Central memory CD8-positive, alpha-beta T cell (primary cell): ENCODE data around the gene ZNF609.

Source experiments
- ATAC-seq: fragments of 150-1000 bp; cut with Tn5 transposase; replicated peaks from 2 replicates; pipeline ENCODE4 v1.10.0; 2022; ENCODE audit warnings: mild to moderate bottlenecking, moderate FRiP score, moderate number of reproducible peaks; ENCODE audit not compliant: poor library complexity, severe bottlenecking; ENCODE audit errors: extremely low read depth
- DNase-seq, 2 donors: peaks; one replicate each; pipeline ENCODE4 v3.0.0; 2021; ENCODE audit warnings: low spot score in 2 of 2
- H3K27ac Mint-ChIP-seq: one replicate; pipeline ENCODE4 v1.8.0; 2022; ENCODE audit warnings: low read depth, mild to moderate bottlenecking, moderate library complexity, mixed read lengths
- H3K27me3 Mint-ChIP-seq: one replicate; pipeline ENCODE4 v1.8.0; 2022; ENCODE audit warnings: mixed read lengths
- H3K36me3 Mint-ChIP-seq: one replicate; pipeline ENCODE4 v1.8.0; 2022; ENCODE audit warnings: mild to moderate bottlenecking, moderate library complexity, mixed read lengths; ENCODE audit not compliant: insufficient read depth
- H3K4me1 Mint-ChIP-seq: one replicate; pipeline ENCODE4 v1.8.0; 2022; ENCODE audit warnings: mixed read lengths
- H3K4me3 Mint-ChIP-seq: one replicate; pipeline ENCODE4 v1.8.0; 2022; ENCODE audit warnings: mild to moderate bottlenecking, moderate library complexity, mixed read lengths
- H3K9me3 Mint-ChIP-seq: one replicate; pipeline ENCODE4 v1.8.0; 2022; ENCODE audit warnings: mixed read lengths

ZNF609 gene

DNA sequence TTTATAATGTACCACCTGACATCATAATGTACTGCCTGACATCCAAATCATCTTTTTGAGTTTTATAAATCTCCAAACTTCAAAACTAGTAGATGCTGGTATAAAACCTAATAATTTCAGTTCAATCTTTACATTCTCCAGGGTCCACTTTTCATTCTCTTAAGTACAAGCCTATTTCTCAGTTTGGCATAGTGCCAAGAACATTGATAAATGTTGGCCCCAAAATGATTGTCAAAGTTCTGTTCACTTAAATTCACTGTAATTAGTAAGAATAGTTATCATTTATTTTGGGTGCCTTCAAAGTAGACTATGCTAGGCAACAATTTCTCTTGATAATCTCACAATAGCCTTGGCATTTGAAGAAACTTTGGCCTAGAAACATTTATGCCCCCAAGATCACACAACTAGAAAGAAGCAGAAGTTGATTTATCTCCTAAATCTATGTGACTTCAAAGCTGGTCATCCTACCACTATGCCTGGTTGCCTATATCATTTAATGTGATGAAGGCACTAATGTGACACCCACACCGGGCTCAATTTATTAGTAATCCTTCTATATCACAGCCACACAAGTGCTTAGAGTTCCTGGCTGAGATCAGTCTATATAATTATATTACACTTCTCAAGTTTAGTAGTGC lies 101.7 kb downstream of the ZNF609 start:
- ATAC-seq, result no peak
- peaks cover 13% of the 10 kb centered on the region for H3K36me3 Mint-ChIP-seq
- H3K9me3 Mint-ChIP-seq, result no peaks in the 10 kb centered on the region
- no peak overlapping the region for H3K27ac Mint-ChIP-seq
- H3K4me1 Mint-ChIP-seq, result peaks cover 41% of the 10 kb centered on the region
- no peaks in the 10 kb centered on the region for H3K27me3 Mint-ChIP-seq
- no peak overlapping the region for H3K4me3 Mint-ChIP-seq
- no peak for DNase-seq

- no peak for DNase-seq
- no peaks in the 10 kb centered on the region for H3K9me3 Mint-ChIP-seq
- no peak for ATAC-seq
- no peak overlapping the region for H3K27ac Mint-ChIP-seq
- H3K4me3 Mint-ChIP-seq, result no peak overlapping the region
- H3K27me3 Mint-ChIP-seq, result no peaks in the 10 kb centered on the region
- peaks cover 49% of the 10 kb centered on the region for H3K4me1 Mint-ChIP-seq
- H3K36me3 Mint-ChIP-seq, result peaks cover 18% of the 10 kb centered on the region
Observed at GRCh38 chr15:64566102-64566501, 105.7 kb downstream of the ZNF609 start.

DNA sequence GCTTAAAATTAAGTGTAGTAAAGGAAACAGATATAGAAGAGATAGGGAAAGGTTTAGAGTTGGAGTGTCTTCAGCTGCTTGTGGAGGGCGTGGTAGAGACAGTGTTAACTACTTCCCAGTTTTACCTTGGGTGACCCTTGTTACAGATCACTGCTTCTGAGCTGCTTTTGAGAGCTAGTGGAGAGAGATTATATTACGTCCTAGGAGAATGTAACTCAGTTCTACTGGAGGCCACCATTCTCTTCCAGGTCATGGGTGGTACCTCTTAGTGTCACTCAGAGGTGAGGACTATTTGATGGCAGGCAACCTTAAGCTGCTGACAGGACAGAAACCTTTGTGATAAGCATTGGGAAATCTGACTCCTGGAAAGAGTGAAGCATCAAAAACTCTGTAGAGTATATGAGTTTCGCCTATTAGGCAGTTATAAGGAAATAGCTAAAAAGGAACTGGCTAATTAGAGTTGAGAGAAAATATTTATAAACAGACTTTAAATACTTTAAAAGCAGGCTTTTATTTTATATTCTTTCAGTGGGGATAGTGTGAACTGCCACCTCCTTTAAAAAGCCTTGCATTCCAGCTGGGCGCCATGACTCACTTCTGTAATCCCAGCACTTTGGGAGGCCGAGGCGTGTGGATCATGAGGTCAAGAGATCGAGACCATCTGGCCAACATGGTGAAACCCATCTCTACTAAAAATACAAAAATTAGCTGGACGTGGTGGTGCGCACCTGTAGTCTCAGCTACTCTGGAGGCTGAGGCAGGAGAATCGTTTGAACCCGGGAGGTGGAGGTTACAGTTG lies 106.5 kb downstream of the ZNF609 start:
- no peak for ATAC-seq
- Mint-ChIP-seq H3K27ac (no peak overlapping the region), H3K36me3 (peaks cover 18% of the 10 kb centered on the region), H3K4me3 (no peak overlapping the region), H3K27me3 (no peaks in the 10 kb centered on the region), H3K9me3 (no peaks in the 10 kb centered on the region), H3K4me1 (peaks cover 51% of the 10 kb centered on the region)
- no peak for DNase-seq

DNA sequence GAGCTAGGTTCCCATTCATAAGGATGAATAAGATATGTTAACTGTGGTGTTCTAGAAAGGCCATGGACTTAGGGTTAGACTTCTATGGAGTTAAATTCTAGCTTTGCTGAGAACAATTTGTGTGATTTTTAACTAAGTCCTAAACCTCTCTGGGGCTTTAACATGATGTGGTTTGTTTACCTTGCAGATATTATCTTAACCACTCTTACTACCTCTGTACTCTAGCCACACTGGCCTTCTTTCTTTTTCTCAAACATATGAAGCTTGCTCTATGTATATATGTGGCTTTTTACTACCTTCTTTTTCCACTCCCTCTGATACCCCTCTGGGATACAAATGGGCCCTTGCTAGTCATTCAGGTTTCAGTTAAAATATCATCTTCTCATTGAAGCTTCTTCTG lies 108.4 kb downstream of the ZNF609 start:
- no peak for ATAC-seq
- no peak for DNase-seq
- Mint-ChIP-seq H3K9me3 (no peaks in the 10 kb centered on the region), H3K4me1 (peaks cover 55% of the 10 kb centered on the region), H3K27ac (peak overlapping the region; percentile 64), H3K4me3 (no peak overlapping the region), H3K36me3 (peaks cover 12% of the 10 kb centered on the region), H3K27me3 (no peaks in the 10 kb centered on the region)

DNA sequence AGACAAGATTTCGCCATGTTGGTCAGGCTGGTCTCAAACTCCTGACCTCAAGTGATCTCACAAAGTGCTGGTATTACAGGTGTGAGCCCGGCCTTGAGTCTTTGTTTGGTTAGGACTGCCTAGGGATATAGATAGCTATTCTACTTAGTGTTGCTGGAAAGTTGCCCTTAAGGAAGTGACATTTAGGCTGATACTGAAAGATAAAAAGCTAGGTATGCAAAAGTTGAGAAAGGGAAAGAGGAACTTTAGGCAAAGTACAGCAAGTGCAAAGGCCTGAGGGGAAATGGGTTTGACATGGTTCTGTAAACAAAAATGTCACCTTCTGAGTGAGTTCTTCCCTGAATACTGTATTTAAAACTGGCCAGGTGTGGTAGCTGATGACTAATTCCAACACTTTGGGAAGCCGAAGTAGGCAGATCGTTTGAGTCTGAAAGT lies 111.5 kb downstream of the ZNF609 start:
- Mint-ChIP-seq H3K27me3 (no peaks in the 10 kb centered on the region), H3K27ac (no peak overlapping the region), H3K4me1 (peaks cover 55% of the 10 kb centered on the region), H3K9me3 (no peaks in the 10 kb centered on the region), H3K36me3 (peaks cover 11% of the 10 kb centered on the region), H3K4me3 (no peak overlapping the region)
- no peak for ATAC-seq
- no peak for DNase-seq

DNA sequence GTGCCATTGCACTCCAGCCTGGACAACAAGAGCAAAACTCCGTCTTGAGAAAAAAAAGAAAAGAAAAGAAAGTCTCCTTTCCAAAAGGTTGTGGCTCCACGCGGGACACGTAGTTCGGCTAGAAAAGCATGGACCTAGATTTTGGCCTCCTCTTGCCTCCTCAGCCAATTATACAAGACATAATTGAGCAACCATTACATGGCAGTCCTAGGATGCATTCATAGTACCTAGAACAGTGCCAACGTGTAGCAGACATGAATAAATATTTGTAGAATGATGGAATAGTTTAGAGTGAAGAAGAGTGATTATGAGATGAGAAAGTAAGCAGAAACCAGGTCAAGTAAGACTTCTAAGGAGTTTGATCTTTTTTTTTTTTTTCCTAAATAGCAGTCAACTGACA lies 112.5 kb downstream of the ZNF609 start:
- no peak overlapping the region for H3K27ac Mint-ChIP-seq
- no peak overlapping the region for H3K4me3 Mint-ChIP-seq
- ATAC-seq, result no peak
- peaks cover 13% of the 10 kb centered on the region for H3K36me3 Mint-ChIP-seq
- DNase-seq, result no peak
- no peaks in the 10 kb centered on the region for H3K27me3 Mint-ChIP-seq
- peaks cover 54% of the 10 kb centered on the region for H3K4me1 Mint-ChIP-seq
- no peaks in the 10 kb centered on the region for H3K9me3 Mint-ChIP-seq

DNA sequence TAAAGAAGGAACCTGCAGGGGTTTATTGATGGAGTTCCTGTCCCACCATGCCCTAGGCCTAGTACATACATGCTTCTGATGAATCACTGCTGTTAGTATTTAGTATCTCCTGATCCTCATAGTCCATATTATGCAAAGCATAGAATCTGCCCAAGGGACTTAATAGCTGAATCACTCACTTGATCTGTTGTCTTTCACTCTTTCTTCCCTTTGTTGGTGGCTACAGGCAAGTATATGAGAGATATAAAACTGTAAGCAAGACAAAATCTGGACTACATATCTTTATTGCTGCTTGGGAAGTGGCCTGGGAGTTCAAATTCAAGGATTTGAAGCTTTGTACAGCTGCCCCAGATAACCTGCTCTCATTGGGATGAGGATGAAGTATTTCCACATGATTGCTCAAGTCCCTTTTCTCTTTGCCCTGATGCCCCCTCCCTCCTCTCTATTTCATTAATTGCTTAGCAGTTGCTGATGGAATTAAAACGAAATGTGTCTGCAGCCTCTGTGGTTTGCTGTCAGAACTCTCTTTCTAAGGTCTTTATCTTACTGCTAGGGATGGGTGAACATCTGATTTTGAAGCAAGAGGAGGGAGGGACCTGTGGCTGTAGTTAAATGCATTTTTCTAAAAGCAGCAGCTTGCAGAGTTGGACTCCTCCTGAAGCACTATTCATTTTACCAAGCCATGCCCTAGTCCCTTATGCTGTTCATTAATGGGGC lies 114.1 kb downstream of the ZNF609 start:
- Mint-ChIP-seq H3K4me1 (peaks cover 38% of the 10 kb centered on the region), H3K27me3 (no peaks in the 10 kb centered on the region), H3K36me3 (peaks cover 7% of the 10 kb centered on the region), H3K4me3 (no peak overlapping the region), H3K27ac (no peak overlapping the region), H3K9me3 (no peaks in the 10 kb centered on the region)
- ATAC-seq (no peak), DNase-seq (no peak)

DNA sequence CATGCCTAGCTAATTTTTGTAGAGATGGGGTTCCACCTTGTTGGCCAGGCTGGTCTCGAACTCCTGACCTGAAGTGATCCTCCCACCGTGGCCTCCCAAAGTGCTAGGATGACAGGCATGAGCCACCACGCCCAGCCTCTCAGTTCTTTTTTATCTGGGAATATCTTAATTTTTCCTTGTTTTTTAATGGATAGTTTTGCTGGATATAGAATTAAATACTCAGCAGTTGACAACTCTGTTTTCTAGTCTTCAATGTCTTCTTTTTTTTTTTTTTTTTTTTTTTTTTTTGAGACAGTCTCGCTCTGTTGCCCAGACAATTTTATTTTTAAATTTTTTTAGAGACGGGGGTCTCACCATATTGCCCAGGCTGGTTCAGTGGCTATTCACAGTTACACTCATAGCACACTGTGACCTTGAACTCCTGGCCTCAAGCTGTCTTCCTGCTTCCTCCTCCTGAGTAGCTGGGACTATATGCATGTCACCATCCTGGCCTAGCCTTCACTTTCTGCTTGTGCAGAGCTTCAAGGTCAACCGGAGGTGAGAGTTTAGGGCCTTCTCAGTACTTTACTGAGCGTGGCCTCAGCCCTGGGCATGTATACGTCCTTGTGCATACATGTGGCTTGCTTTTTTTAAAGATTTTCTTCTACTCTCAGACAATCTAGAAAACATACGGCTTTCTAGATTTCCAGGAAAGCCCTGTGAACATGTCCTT lies 120.5 kb downstream of the ZNF609 start:
- no peak for ATAC-seq
- H3K4me1 Mint-ChIP-seq, result peaks cover 24% of the 10 kb centered on the region
- no peak for DNase-seq
- H3K4me3 Mint-ChIP-seq, result no peak overlapping the region
- H3K27ac Mint-ChIP-seq, result peak overlapping the region; percentile 33
- peaks cover 3% of the 10 kb centered on the region for H3K36me3 Mint-ChIP-seq
- no peaks in the 10 kb centered on the region for H3K9me3 Mint-ChIP-seq
- H3K27me3 Mint-ChIP-seq, result no peaks in the 10 kb centered on the region

- Mint-ChIP-seq H3K27me3 (no peaks in the 10 kb centered on the region), H3K4me3 (no peak overlapping the region), H3K36me3 (peaks cover 3% of the 10 kb centered on the region), H3K9me3 (no peaks in the 10 kb centered on the region), H3K27ac (no peak overlapping the region), H3K4me1 (peaks cover 27% of the 10 kb centered on the region)
- ATAC-seq, result no peak
- no peak for DNase-seq
Observed at GRCh38 chr15:64581408-64581761, 121.0 kb downstream of the ZNF609 start.

GRCh38 chr15:64582202-64582601 lies 121.8 kb downstream of the ZNF609 start:
- Mint-ChIP-seq H3K27me3 (no peaks in the 10 kb centered on the region), H3K27ac (no peak overlapping the region), H3K9me3 (no peaks in the 10 kb centered on the region), H3K36me3 (peaks cover 3% of the 10 kb centered on the region), H3K4me1 (peaks cover 35% of the 10 kb centered on the region), H3K4me3 (no peak overlapping the region)
- no peak for DNase-seq
- no peak for ATAC-seq

- DNase-seq (no peak), ATAC-seq (no peak)
- peak overlapping the region; percentile 19 for H3K4me3 Mint-ChIP-seq
- no peaks in the 10 kb centered on the region for H3K9me3 Mint-ChIP-seq
- no peaks in the 10 kb centered on the region for H3K27me3 Mint-ChIP-seq
- no peak overlapping the region for H3K27ac Mint-ChIP-seq
- H3K4me1 Mint-ChIP-seq, result peaks cover 42% of the 10 kb centered on the region
- peaks cover 2% of the 10 kb centered on the region for H3K36me3 Mint-ChIP-seq
Observed at GRCh38 chr15:64583519-64583918, 123.1 kb downstream of the ZNF609 start.

- Mint-ChIP-seq H3K4me1 (peaks cover 42% of the 10 kb centered on the region), H3K27ac (no peak overlapping the region), H3K36me3 (peaks cover 2% of the 10 kb centered on the region), H3K9me3 (no peaks in the 10 kb centered on the region), H3K4me3 (peak overlapping the region; percentile 19), H3K27me3 (no peaks in the 10 kb centered on the region)
- no peak for ATAC-seq
- no peak for DNase-seq
Observed at GRCh38 chr15:64583983-64584382, 123.6 kb downstream of the ZNF609 start.
